Measurements from ENCODE around the gene NR3C1. TPM values are rescaled to one million over a fixed set of nuclear protein-coding genes. Genes with fewer than 3 reads are reported as not detected.

Gene NR3C1
- total RNA-seq, 1 donor from 2014 or later = 101 TPM

- Histone ChIP-seq H3K27ac (no peak overlapping the region), H3K4me3 (no peak overlapping the region), H3K9me3 (no peaks in the 10 kb centered on the region), H3K27me3 (no peaks in the 10 kb centered on the region), H3K4me1 (peaks cover 73% of the 10 kb centered on the region), H3K36me3 (no peaks in the 10 kb centered on the region)
- ATAC-seq (no peak), DNase-seq (no peak)
- intact Hi-C loops (cut with DNase I) = no loop called here
- TF ChIP-seq, protein P1, sequence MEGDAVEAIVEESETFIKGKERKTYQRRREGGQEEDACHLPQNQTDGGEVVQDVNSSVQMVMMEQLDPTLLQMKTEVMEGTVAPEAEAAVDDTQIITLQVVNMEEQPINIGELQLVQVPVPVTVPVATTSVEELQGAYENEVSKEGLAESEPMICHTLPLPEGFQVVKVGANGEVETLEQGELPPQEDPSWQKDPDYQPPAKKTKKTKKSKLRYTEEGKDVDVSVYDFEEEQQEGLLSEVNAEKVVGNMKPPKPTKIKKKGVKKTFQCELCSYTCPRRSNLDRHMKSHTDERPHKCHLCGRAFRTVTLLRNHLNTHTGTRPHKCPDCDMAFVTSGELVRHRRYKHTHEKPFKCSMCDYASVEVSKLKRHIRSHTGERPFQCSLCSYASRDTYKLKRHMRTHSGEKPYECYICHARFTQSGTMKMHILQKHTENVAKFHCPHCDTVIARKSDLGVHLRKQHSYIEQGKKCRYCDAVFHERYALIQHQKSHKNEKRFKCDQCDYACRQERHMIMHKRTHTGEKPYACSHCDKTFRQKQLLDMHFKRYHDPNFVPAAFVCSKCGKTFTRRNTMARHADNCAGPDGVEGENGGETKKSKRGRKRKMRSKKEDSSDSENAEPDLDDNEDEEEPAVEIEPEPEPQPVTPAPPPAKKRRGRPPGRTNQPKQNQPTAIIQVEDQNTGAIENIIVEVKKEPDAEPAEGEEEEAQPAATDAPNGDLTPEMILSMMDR (IDR thresholded peaks at IDR 0.05) = no peak
Measured at GRCh38 chr5:143356855-143357583, 46.5 kb downstream of the NR3C1 start.

- TF ChIP-seq, protein P1 (IDR thresholded peaks at IDR 0.05) = no peak
- H3K27me3 ChIP-seq = no peaks in the 10 kb centered on the region
- H3K36me3 ChIP-seq = no peaks in the 10 kb centered on the region
- DNase-seq (no peak), ATAC-seq (peak; percentile 83)
- no peak overlapping the region for H3K27ac ChIP-seq
- no peak overlapping the region for H3K4me3 ChIP-seq
- intact Hi-C loops (cut with DNase I) = no loop called here
- H3K9me3 ChIP-seq = no peaks in the 10 kb centered on the region
- peaks cover 69% of the 10 kb centered on the region for H3K4me1 ChIP-seq
Measured at GRCh38 chr5:143355710-143356109, 47.8 kb downstream of the NR3C1 start.

- Histone ChIP-seq H3K27me3 (no peaks in the 10 kb centered on the region), H3K4me3 (peak overlapping the region; percentile 5), H3K9me3 (no peaks in the 10 kb centered on the region), H3K36me3 (no peaks in the 10 kb centered on the region), H3K4me1 (peaks cover 68% of the 10 kb centered on the region), H3K27ac (peak overlapping the region; percentile 20)
- intact Hi-C loops (cut with DNase I) = no loop called here
- no peak for DNase-seq
- TF ChIP-seq, protein P1 (IDR thresholded peaks at IDR 0.05) = no peak
- no peak for ATAC-seq
Measured at GRCh38 chr5:143354025-143354424, 49.5 kb downstream of the NR3C1 start.

DNA sequence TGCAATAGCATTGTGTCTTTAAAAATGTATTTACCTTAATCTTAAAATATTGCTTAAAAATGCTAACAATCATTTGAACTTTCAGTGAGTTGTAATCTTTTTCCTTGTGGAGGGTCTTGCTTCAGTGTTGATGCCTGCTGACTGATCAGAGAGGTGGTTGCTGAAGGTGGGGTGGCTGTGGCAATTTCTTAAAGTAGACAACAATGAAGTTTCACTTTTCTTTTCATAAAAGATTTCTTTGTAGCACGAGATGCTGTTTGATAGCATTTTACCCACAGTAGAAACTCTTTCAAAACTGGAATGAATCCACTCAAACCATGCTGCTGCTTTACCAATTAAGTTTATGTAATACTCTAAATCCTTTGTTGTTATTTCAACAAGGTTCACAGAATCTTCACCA lies 50.8 kb downstream of the NR3C1 start:
- DNase-seq (no peak), ATAC-seq (no peak)
- no peaks in the 10 kb centered on the region for H3K36me3 ChIP-seq
- no peaks in the 10 kb centered on the region for H3K9me3 ChIP-seq
- H3K4me1 ChIP-seq = peaks cover 76% of the 10 kb centered on the region
- no peak overlapping the region for H3K4me3 ChIP-seq
- H3K27ac ChIP-seq = no peak overlapping the region
- intact Hi-C loops (cut with DNase I) = no loop called here
- TF ChIP-seq, protein P1 (IDR thresholded peaks at IDR 0.05) = no peak
- no peaks in the 10 kb centered on the region for H3K27me3 ChIP-seq

GRCh38 chr5:143350751-143351602 lies 52.5 kb downstream of the NR3C1 start:
- Histone ChIP-seq H3K4me3 (no peak overlapping the region), H3K9me3 (no peaks in the 10 kb centered on the region), H3K27me3 (no peaks in the 10 kb centered on the region), H3K4me1 (peaks cover 78% of the 10 kb centered on the region), H3K36me3 (no peaks in the 10 kb centered on the region), H3K27ac (no peak overlapping the region)
- TF ChIP-seq, protein P1 (IDR thresholded peaks at IDR 0.05) = no peak
- ATAC-seq (peak; percentile 53), DNase-seq (no peak)
- intact Hi-C loops (cut with DNase I) = no loop called here
